Ascending aorta (tissue), 2 donors: ENCODE results near the gene AFF3. TPM values are rescaled to one million over a fixed set of nuclear protein-coding genes. Genes with fewer than 3 reads are reported as not detected.

Source experiments
- DNase-seq, 2 donors: peaks; one replicate each; pipeline ENCODE4 v3.0.0-alpha.2; 2019; ENCODE audit warnings: low spot score in 2 of 2
- H3K27ac ChIP-seq, 2 donors: fragments of 200-600 bp; sonication (generic); one replicate each; pipeline ENCODE4 v1.5.1; 2016 to 2017; ENCODE audit warnings: mild to moderate bottlenecking in 1 of 2
- H3K27me3 ChIP-seq: fragments of 200-600 bp; sonication (generic); one replicate; pipeline ENCODE4 v1.5.1; 2017
- H3K36me3 ChIP-seq, 2 donors: fragments of 200-600 bp; sonication (generic); one replicate each; pipeline ENCODE4 v1.5.1; 2016
- H3K4me1 ChIP-seq, 2 donors: fragments of 200-600 bp; sonication (generic); one replicate each; pipeline ENCODE4 v1.5.1; 2016 to 2017; ENCODE audit warnings: mild to moderate bottlenecking in 1 of 2
- H3K4me3 ChIP-seq, 2 donors: fragments of 200-600 bp; sonication (generic); one replicate each; pipeline ENCODE4 v1.5.1; 2016 to 2017; ENCODE audit warnings: mild to moderate bottlenecking in 1 of 2
- H3K9me3 ChIP-seq, 2 donors: fragments of 200-600 bp; sonication (generic); one replicate each; pipeline ENCODE4 v1.5.1; 2016
- CTCF ChIP-seq, 3 experiments: fragments of 200-600 bp in 2 of 3; fragments of 450-650 bp in 1 of 3; sonication (generic) in 2 of 3; IDR thresholded peaks; one replicate each; pipeline ENCODE4 v1.5.1; 2016 to 2019; ENCODE audit warnings: antibody characterized with exemption in 3 of 3, mild to moderate bottlenecking in 1 of 3, moderate library complexity in 1 of 3
- intact Hi-C: fragments of 100-400 bp; cut with DNase I; formaldehyde crosslinking; loops from one replicate; pipeline ENCODE4 v1.15.1; 2023
- total RNA-seq: library from RNA; depleted of rRNA; stranded (reverse); fragments of >200 nt; gene quantifications from one replicate; pipeline ENCODE4 v1.1.0, GENCODE V29; 2016

AFF3 gene
- total RNA-seq, 1 donor from 2014 or later: 7.1 TPM

- peak; percentile 89 to 99 (median 98) for TF ChIP-seq CTCF (IDR thresholded peaks at IDR 0.05)
- H3K9me3 ChIP-seq: no peaks in the 10 kb centered on the region
- no peaks in the 10 kb centered on the region for H3K36me3 ChIP-seq
- DNase-seq: peak; percentile 21 to 92
- H3K4me1 ChIP-seq: no peaks in the 10 kb centered on the region
- no peaks in the 10 kb centered on the region for H3K27me3 ChIP-seq
- no peak overlapping the region for H3K27ac ChIP-seq
- intact Hi-C loops: loop anchor here (1.0 kb wide), 1 partner anchor 701 kb away; no protein-coding TSS in a partner anchor
- no peak overlapping the region for H3K4me3 ChIP-seq
These were observed 583.2 kb downstream of the AFF3 start for GRCh38 chr2:99559075-99559662.

GRCh38 chr2:99555404-99555803 is 587.0 kb downstream of the AFF3 start:
- H3K9me3 ChIP-seq: no peaks in the 10 kb centered on the region
- DNase-seq: no peak
- no peaks in the 10 kb centered on the region for H3K27me3 ChIP-seq
- no peak overlapping the region for H3K27ac ChIP-seq
- H3K4me1 ChIP-seq: no peaks in the 10 kb centered on the region
- intact Hi-C loops: no loop called here
- no peak for TF ChIP-seq CTCF (IDR thresholded peaks at IDR 0.05)
- peaks cover 0 to 11% of the 10 kb centered on the region in 2 donors for H3K36me3 ChIP-seq
- H3K4me3 ChIP-seq: no peak overlapping the region

DNA sequence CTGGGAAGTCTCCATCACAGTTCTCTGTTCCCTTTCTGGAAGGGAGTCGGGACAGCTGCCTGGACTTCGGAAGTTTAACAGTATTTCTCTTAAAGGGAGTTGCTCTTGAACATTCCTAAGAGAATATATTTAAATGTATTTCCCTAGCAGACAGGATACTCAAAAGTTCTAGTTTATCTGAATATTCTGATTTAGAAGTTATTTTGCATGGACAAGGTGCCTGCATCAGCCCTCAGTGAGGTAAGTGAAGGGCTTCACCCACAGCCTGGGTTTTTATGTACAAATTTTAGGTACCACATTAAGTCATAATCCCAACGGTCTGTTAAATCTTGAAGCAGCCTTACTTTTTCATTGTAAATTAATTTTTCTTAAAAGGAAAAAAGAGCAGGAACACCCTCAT is 587.5 kb downstream of the AFF3 start:
- Histone ChIP-seq H3K36me3 (peaks cover 0 to 11% of the 10 kb centered on the region in 2 donors), H3K4me1 (no peaks in the 10 kb centered on the region), H3K27ac (no peak overlapping the region), H3K9me3 (no peaks in the 10 kb centered on the region), H3K4me3 (no peak overlapping the region), H3K27me3 (no peaks in the 10 kb centered on the region)
- no peak for TF ChIP-seq CTCF (IDR thresholded peaks at IDR 0.05)
- intact Hi-C loops: no loop called here
- DNase-seq: no peak

- peaks cover 0 to 11% of the 10 kb centered on the region in 2 donors for H3K36me3 ChIP-seq
These were observed 588.2 kb downstream of the AFF3 start for GRCh38 chr2:99554238-99554637.

DNA sequence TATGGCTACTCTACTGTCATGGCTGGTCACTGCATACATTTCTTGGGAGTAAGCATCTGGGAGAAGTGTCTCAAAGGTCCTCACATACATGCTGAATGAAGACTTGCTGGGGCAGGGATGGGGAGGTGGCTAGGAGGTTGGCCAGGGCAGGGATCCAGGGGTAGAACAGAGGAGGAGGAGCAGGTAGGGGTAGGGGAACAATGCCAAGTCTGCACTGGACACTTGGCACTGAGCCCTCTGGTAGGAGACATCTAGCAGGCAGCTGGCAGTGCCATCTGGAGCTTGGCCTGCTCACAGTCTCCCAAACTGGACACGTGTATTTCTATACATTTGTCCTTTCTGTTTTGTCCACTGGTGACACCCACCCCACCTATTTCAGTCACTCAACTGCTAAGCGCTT is 589.9 kb downstream of the AFF3 start:
- intact Hi-C loops: no loop called here
- Histone ChIP-seq H3K27me3 (no peaks in the 10 kb centered on the region), H3K4me3 (no peak overlapping the region), H3K9me3 (no peaks in the 10 kb centered on the region), H3K27ac (no peak overlapping the region), H3K36me3 (peaks cover 0 to 11% of the 10 kb centered on the region in 2 donors), H3K4me1 (no peaks in the 10 kb centered on the region)
- no peak for TF ChIP-seq CTCF (IDR thresholded peaks at IDR 0.05)
- DNase-seq: no peak

More at GRCh38 chr2:99554238-99554637, 588.2 kb downstream of the AFF3 start:
- Histone ChIP-seq H3K4me1 (no peaks in the 10 kb centered on the region), H3K4me3 (no peak overlapping the region), H3K27me3 (no peaks in the 10 kb centered on the region), H3K9me3 (no peaks in the 10 kb centered on the region), H3K27ac (no peak overlapping the region)
- TF ChIP-seq CTCF (IDR thresholded peaks at IDR 0.05): no peak
- intact Hi-C loops: no loop called here
- no peak for DNase-seq

GRCh38 chr2:99550368-99550767 is 592.0 kb downstream of the AFF3 start:
- no peak for DNase-seq
- Histone ChIP-seq H3K4me3 (no peak overlapping the region), H3K4me1 (no peaks in the 10 kb centered on the region), H3K9me3 (no peaks in the 10 kb centered on the region), H3K36me3 (peaks cover 0 to 11% of the 10 kb centered on the region in 2 donors), H3K27ac (no peak overlapping the region), H3K27me3 (no peaks in the 10 kb centered on the region)
- TF ChIP-seq CTCF (IDR thresholded peaks at IDR 0.05): no peak
- intact Hi-C loops: no loop called here
